K562 treated with DMSO at 1 percent for 24 hours (cell line): ENCODE results near the gene GP5. TPM values are rescaled to one million over a fixed set of nuclear protein-coding genes. Genes with fewer than 3 reads are reported as not detected.

Experiments used
- total RNA-seq: library from RNA; unstranded; fragments of 300-600 nt; gene quantifications from 2 replicates; pipeline ENCODE4 v1.2.3, GENCODE V29; 2022; ENCODE audit warnings: low read depth; ENCODE audit not compliant: insufficient read depth

The GP5 gene
- 0.09 TPM in 1 of 2 replicates, not detected in the other for total RNA-seq

GRCh38 chr3:194399166-194399565 lies at the start of gene GP5:
Gene GP5 (minus strand): TSS chr3:194399266. CDS start chr3:194398282, 984 bp downstream.

GRCh38 chr3:194369522-194370279 lies 29.4 kb downstream of the GP5 start, which contains the start of gene LRRC15:
Gene LRRC15 (minus strand): TSS chr3:194369743. CDS start chr3:194361043, 8,700 bp downstream.

GRCh38 chr3:194351080-194351672 lies 47.9 kb downstream of the GP5 start, which contains the start of gene CPN2:
Gene CPN2 (minus strand): TSS chr3:194351328. CDS start chr3:194342702, 8,626 bp downstream.

Other genes starting within 250 kb of the GP5 start
- not detected in 2 replicates for gene CPN2, start 47.9 kb downstream of the GP5 start, total RNA-seq
- gene LRRC15, start 29.5 kb downstream of the GP5 start, total RNA-seq, result not detected in 2 replicates
- 19.2 and 22.5 TPM in 2 replicates for gene ATP13A3, start 87.7 kb upstream of the GP5 start, total RNA-seq
- gene TMEM44, start 234.2 kb upstream of the GP5 start, total RNA-seq, result 20.7 and 21.6 TPM in 2 replicates